ENCODE measurements around the gene GRM8. TPM values are rescaled to one million over a fixed set of nuclear protein-coding genes. Genes with fewer than 3 reads are reported as not detected.

The GRM8 gene
- total RNA-seq, 2 experiments from 2014 or later = not detected

DNA sequence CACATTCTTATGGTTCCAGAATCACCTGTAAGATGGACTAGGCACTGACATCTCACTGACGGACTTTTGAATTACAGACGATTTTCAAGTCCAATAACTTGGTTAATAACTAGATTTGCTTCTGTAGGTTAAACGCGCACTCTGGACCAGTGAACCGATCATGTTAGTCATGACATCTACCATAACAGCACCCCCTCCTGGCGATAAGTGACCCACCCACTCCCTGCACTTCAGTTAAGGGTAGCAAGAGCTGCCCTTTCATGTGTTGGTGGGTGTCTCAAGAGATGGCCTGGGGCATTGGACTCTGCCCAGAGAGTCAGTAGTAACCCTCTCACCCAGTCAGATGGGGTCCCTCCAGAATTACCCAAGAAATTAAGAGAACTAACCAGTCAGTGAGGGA, 12.9 kb downstream of the GRM8 start:
- ChIA-PET POLR2A (no interaction called here), CTCF (no interaction called here)

DNA sequence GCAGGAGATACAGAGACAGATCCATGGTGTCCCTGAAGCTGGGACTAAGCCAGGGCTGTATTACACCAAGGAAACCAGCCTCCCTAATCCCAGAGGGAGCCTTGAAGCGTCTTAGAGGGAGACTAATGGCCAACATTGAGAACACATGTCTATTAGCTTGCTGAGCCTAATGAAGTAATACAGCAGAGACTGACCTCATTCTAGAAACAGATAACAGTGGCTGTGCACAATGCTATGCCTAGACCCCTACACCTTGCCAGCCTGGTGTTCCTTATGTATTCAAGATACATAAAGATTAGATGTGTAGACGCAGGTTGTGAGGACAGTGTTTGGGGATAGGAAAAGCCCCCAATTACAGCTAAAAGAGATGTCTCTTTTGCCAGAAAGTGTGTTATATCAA, 19.1 kb downstream of the GRM8 start:
- ChIA-PET POLR2A (no interaction called here), CTCF (no interaction called here)

DNA sequence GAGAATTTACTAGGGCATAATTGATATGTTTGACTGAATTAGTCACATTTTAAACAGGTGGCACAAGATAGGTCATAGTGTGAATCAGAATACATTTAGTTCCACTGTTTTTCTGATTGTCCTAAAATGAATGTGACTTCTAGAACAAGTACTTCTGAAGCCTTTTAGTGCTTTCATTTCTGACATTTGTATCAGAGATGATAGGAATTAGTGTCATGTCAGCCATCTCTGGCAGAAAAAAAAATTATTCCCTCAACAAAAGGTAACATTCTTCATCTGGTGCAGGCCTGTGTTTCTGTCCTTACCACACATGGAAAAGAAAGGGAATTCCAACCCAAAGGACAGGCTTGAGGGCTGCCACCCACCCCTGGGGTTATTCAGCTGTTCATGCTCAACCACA, 21.3 kb downstream of the GRM8 start:
- POLR2A ChIA-PET = no interaction called here
- CTCF ChIA-PET = no interaction called here

DNA sequence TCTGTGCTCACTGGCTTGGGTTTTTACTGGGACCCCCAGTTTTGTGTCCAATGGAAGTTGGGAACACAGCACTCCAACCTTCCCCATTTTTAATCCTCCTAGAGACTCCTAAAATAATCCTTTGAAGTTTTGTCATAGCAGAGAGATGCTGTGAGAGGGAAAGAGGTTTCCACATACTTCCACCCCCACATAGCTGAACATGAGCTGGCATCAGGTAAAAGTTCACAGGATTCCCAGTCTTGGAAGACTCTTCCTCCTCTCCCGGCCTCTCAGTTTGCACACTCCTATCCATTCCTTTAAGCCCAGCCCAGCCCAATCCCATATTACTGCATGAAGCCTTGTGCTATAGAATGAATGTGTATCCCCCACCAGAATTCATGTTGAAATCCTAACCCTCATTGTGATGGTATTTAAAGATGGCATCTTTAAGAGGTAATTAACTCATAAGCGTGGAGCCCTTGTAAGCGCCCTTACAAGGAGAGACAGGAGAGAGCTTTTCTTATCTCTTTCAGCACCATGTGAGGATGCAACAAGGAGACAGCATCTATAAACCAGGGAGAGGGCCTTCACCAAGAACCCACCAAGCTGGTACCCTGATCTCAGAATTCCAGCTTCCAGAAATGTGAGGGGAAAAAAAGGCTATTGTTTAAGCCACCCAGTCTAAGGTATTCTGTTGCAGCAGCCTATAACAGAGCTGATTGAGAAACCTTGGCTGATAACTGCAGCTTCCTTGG, 22.4 kb downstream of the GRM8 start:
- ChIA-PET POLR2A (no interaction called here), CTCF (no interaction called here)

DNA sequence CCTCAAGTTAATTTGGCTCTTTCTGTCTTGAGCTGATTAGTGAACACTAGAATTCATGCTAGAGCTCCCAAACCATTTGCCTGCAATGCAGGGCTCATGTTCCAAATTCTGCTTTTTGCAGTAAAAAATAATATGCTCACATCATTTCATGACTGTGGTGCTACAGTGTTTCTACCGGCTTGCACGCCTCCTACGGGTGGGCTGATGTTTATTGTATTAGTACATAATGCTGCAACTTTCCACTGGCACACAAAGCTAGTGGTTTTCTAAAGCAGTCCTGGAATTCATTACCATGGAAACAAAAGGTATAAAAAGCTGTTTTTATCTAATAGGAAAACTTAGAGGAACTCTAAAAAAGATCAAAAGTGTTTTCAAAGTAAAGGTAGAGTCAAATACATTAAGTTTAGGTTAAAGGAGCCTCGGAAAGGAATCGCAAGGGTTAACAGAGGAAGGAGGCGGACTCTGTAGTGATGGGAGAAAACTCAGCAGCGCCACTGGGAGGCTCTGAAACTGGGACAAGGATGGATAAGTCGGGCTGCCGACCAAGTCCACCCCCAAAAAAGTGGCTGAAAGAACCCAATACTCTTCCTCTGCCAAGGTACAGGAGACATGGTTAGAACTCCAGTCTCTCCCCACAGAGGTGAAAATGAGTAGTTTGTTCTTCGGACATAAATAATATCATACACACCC, 25.9 kb downstream of the GRM8 start:
- CTCF ChIA-PET = no interaction called here
- POLR2A ChIA-PET = no interaction called here

DNA sequence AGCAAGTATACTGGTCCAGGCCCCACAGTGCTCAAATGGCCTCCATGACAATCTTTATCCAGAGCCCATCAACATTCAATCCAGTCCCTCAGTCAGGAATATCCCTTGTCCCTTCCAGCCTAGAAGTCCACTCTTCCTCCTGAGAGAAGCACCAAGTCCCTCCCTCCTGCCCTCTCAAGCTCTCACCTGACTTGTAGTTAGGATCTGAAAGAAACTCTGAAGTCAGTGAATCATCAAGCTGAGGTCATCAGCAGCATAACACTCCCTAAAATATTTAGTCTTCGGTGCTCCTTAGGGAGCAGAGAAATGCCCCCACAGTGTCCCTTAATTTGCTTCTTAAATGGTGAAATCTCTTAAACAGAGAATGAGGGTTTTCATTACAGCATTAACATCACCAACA, 31.0 kb downstream of the GRM8 start:
- CTCF ChIA-PET = no interaction called here

DNA sequence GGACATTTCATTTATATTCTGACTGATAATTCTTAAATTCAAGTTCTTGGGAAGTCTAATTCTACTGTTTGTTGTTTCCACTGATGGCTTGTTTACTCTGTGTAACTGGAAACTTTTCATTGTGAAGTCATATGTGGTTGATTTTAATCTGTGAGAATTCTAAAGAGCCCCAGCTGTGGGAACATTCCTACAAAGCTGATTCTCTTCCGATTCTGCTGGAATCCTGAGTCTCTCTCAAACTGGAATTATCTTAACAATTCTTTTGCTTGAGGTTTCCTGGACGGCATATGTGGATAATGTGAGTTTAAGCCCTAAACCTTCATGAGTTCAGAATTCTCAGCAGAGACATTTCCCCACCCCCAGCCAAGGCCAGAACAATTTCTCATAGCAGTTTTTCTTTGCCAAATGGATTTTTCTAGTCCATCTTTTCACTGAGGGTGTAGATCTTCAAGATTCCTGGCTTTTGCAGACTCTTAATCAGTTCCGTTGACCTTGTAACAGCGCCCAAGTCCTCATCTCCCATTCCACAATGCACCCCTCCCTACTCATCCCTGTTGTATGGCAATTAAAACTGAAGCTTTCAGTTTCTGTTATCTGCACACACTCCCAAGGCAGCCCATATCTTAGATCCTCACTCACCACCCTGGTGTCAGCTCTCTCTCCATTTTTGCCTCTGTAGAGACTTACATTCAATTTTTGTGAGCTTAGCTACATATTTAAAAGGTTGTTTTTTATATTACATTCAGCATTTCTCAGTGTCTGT, 37.6 kb downstream of the GRM8 start:
- POLR2A ChIA-PET = no interaction called here
- CTCF ChIA-PET = no interaction called here

More for the DNA sequence above, 31.0 kb downstream of the GRM8 start:
- POLR2A ChIA-PET = no interaction called here

DNA sequence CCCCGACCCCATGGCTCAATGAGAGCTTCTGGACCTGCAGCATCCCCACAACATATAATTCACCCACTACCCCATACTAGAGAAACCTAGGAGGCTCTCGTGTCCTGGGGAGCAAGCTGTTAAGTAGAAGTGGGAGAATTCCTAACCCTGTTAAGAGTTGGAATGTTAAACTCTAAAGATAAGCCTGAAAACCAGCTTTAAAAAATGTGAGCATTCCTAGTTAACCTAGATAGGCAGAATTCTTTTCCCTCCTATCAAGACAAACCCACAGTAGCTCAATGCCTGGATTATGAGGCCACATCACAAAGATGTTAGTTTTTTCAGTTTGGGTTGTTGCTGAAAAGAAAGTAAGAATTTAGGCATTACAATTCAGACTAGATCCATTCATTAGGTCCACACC, 42.9 kb downstream of the GRM8 start:
- CTCF ChIA-PET = no interaction called here
- POLR2A ChIA-PET = no interaction called here

DNA sequence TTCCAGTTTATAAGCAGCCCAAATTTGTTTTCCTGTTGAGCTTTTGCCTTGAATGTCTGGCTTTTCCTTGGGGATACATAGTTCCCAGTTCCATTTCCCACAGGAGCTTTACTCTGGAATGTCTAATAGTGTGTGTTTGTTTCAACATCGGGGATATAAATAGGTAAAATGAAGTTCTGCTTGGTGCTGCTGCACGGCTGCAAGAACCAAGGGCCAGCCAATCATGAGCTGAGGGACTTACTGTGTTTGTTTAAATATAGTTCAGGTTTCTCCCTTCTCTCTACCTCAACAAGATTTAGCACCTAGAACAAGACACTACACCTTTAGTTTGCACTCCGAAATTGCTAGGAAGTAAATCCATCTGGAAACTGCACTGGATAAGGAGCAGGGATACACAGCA, 43.9 kb downstream of the GRM8 start:
- ChIA-PET CTCF (no interaction called here), POLR2A (no interaction called here)

DNA sequence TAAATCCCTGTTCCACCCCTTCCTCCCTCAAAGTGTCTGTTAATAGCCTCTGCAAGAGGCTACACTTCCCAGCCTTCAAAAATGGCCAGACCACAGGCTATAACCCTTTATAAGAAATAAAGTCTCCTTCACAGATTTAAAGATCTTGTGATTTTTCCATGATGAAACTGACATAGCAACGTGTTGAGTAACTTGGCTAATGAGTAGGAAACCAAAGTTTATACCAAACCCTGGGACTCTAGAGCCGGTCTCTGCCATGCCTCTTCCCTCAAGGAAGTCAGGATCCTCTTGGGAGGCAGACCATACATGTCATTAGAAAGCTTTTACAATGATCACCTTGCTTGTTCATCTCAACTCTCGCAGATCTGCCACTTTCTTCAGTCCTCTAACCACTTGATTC, 44.4 kb downstream of the GRM8 start:
- POLR2A ChIA-PET = no interaction called here
- CTCF ChIA-PET = no interaction called here

DNA sequence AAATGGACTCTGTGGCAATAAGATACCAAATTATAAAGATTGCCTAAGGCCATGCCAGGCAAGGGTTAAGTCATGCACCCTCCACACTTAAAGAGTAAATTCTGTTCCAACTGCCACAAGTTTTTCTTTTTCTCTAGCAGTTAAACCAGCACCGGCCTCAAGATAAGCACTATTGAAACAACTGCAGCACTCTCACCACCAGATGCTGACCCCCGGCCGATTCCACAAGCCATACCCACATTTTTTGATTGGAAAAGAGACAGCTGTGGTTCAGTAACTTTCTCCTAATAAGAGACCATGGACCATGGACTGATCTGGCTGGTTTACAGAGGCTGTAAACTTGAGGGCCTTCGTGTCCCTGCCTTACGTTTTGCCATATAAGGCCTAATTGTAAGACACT, 44.9 kb downstream of the GRM8 start:
- ChIA-PET CTCF (no interaction called here), POLR2A (no interaction called here)

DNA sequence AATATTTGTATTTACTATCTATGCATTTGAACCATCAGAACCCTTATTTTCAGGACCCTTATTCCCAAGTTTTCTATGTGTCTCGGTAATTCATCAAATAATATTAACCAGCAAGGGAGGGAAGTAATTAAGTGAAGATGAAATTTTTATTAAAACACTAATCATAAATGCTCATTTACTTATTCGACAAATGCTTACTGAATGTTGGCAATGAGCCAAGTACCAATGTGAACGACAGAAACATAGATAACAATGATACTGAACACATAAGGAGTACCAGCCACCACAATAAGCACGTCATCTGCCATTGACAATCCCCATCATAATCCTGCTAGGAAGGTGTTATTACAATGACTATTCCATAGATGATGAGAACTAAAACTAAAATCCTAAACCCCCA, 45.5 kb downstream of the GRM8 start:
- ChIA-PET POLR2A (no interaction called here), CTCF (no interaction called here)

DNA sequence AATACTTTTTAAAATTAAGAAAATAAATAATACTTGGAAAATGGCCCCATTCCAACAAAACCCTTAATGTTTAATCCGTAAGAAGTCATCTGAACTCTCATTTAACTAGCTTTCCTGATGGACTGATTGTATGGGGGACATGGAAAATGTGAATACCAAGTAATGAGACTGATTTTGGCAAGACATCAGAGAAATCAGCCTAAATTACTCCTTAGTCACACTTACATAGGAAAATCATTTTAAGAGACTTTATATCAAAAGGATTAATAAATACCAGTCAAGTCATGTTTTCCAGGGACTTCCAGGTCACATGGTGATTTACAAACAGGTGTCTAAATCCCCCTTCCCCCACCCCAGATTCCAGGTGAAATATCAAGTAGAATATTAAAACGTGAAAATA, 58.2 kb downstream of the GRM8 start:
- CTCF ChIA-PET = no interaction called here
- POLR2A ChIA-PET = no interaction called here

DNA sequence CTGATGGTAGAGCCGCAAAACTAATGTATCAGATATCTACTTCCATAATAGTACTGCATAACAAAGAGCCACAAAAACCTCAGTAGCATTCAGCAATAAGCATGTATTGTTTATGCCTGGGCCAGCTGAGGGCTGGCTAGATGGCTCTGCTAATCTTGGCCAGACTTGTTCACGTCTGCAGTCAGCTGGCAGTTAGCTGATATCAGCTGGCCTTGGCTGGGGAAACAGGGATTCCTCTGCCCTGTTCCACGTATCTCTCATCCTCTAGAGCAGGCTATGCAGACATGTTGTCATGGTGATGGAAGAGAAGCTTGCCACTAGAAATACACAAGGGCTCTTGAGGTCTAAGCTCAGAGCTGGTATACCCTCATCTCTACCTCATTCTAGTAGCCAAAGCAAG, 62.9 kb downstream of the GRM8 start:
- ChIA-PET POLR2A (no interaction called here), CTCF (no interaction called here)

DNA sequence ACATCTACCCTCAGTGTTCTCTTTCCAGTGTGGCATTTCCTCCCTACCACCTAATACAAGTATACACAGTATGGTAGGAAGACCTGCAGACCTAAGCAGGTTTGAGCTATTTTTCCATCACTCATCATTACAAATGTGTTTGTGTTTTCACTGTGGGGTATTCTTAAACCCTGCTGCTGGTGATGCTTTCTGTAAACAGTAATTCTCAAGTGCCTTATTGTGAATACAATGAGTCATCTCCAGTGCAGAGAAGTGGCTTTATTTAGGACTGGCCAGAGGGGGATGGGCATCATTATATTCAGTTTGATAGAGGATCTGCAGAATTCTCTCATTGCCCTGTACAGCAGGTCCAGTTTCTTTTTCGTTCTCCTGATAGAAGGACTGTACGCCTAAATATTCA, 63.7 kb downstream of the GRM8 start:
- ChIA-PET POLR2A (interaction anchor here (0.6 kb wide), 1 partner anchor 178 kb away, joined by 3 read pairs; no protein-coding TSS in a partner anchor), CTCF (no interaction called here)

DNA sequence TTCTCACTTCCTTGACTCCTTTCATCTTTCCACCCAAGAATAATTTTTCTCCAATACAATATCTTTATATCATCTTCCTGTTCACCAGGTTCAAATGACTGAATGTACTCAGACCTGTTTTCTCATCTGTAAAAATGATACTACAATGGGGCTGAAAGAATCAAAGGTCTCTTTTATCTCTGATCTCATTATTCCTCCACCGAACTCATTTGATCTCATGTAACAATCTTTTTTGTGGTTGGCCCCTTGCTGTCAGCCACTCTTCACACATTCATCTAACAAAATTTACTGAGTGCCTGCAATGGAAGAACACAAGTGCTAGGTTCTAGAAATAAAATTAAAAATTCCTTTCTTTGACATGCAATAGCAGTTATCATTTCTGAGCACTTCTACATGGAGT, 65.0 kb downstream of the GRM8 start:
- ChIA-PET CTCF (no interaction called here), POLR2A (no interaction called here)

DNA sequence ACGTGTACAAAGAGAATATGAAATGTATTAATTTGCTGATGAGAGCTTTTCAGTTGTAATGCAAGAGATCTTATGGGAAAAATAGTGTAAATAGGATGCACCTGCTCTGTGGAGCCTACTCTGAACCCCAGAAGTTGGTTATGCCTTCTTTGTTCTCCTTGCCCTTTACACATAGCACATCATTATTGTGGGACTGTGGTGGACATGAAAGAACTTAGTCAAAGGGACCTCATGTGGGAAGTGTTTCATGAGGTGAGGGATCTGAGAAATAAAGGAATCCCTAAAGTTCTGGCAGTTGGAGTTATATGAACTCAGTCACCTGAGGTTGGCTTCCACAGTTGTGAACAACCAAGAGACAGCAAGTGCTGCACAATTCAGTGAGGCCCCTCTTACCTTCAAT, 66.1 kb downstream of the GRM8 start:
- CTCF ChIA-PET = no interaction called here
- POLR2A ChIA-PET = no interaction called here

DNA sequence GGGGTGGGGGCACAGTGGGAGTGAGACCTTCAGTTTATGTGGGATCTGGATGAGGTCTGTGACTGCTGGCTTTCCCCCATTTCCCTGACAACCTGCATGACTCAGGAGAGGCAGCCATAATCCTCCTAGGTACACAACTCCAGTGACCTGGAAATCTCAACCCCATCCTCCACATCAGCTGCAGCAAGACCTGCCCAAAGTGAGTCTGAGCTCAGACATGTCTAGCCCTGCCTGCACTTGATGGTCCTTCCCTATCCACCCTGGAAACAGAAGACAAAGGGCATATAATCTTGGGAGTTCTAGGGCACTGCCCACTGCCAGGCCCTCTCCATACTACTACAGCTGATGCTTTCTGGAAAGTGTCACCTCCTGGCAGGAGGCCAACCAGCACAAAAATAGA, 75.6 kb downstream of the GRM8 start:
- CTCF ChIA-PET = no interaction called here
- POLR2A ChIA-PET = no interaction called here

DNA sequence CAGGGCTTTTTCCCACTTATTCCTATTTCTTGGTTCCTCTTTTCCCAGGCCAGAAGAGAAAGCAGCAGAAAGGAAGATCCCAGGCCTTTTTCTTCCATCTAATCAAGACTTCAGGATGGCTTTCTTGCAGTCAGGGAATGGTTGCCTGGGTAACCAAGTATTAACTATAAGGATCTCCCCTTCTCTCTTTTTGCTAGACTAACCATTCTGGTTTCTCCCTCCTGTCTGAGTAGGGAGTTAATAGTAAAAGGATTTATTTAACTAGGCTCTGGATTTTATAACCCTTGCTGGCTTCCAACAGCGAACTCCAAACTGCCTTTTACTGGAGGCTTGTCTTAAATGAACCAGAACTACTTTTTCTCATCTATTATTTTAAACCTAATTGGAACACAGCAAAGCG, 90.4 kb downstream of the GRM8 start:
- ChIA-PET POLR2A (no interaction called here), CTCF (no interaction called here)

DNA sequence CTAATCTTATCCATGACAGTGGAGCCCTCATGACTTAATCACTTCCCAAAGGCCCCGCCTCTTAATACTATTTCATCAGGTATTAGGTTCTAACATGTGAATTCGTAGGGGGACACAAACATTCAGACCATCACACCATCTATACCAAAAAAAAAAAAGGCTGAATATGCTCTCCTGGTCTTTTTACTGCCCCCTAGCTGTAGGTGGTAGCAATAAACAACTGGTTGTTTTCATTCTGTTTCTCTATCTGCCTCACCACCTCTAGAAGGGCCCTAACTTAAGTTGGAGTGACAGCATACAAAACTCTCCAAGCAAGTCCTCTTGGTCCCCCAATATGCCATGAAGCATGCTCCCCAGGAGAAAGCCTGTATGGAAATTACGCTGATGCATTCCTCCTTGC, 94.1 kb downstream of the GRM8 start:
- CTCF ChIA-PET = interaction anchor here (0.6 kb wide), 1 partner anchor 10 kb away, joined by 3 read pairs; no protein-coding TSS in a partner anchor
- POLR2A ChIA-PET = no interaction called here

DNA sequence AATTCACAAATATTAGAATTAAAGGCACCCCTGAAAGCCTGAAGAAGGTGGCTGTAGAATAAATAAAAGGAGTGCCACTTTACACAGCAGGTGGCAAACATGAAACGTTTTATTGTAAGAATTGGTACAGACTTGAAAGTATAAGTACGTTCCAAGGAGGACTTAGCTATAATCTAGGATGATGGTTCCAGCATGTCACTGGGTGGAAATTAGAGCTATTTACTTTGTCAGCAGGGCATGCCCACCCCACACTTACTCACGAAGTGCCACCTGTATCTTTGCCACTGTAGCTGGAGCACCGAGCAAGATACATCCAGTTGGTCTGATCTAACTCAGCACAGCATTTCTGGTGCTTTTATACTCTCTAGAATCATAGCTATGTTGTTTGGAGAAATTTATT, 97.8 kb downstream of the GRM8 start:
- ChIA-PET CTCF (no interaction called here), POLR2A (no interaction called here)

DNA sequence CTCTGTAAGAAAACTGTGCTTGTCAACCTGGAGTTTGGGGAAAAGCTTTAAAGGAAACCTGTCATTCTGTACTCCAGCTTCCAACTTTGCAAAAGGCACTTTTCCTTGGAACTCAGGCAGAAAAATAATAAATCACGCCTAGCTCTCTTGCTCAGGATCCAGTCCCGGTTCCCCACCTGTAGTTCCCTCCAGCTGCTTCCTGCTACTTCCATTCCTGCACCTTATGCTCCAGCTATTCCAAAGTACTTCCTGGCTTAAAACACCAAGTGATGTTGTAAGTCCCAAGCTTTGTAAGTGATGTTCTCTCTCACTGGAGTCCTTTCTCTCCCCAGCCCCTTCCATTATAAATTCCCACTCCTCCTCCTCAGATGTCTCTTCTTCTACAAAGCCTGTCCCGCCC, 98.6 kb downstream of the GRM8 start:
- ChIA-PET CTCF (no interaction called here), POLR2A (no interaction called here)
